Heart left ventricle (tissue), 16 donors: ENCODE data around the gene CRTC2. TPM values are rescaled to one million over a fixed set of nuclear protein-coding genes. Genes with fewer than 3 reads are reported as not detected.
A peak's percentile ranks its signal among the peaks of the same experiment; 100 is the strongest.

Experiments used
- ATAC-seq, 4 donors: fragments of 200-7000 bp; cut with Tn5 transposase; one replicate each; pipeline ENCODE4 v1.9.1; 2020 to 2022; ENCODE audit warnings: moderate library complexity in 4 of 4, mild to moderate bottlenecking in 3 of 4, moderate number of reproducible peaks in 1 of 4
- DNase-seq, 5 donors: peaks; one replicate each; pipeline ENCODE4 v3.0.0-alpha.2; 2020
- H3K27ac ChIP-seq, 12 donors: fragments of 200-600 bp; sonication (generic) in 4 of 12; one replicate each; pipeline versions ENCODE4 v1.5.0 to v1.8.0; 2016 to 2022; ENCODE audit warnings: mild to moderate bottlenecking in 2 of 12
- H3K27me3 ChIP-seq, 9 donors: fragments of 200-600 bp; sonication (generic) in 2 of 9; one replicate each; pipeline versions ENCODE4 v1.5.1 to v1.8.0; 2016 to 2022; ENCODE audit warnings: mild to moderate bottlenecking in 3 of 9
- H3K36me3 ChIP-seq, 9 donors: fragments of 200-600 bp; sonication (generic) in 2 of 9; one replicate each; pipeline versions ENCODE4 v1.5.0 to v1.8.0; 2018 to 2022; ENCODE audit warnings: mild to moderate bottlenecking in 2 of 9
- H3K4me1 ChIP-seq, 12 donors: fragments of 200-600 bp; sonication (generic) in 4 of 12; one replicate each; pipeline versions ENCODE4 v1.5.0 to v1.8.0; 2016 to 2022; ENCODE audit warnings: mild to moderate bottlenecking in 3 of 12
- H3K4me3 ChIP-seq, 12 donors: fragments of 200-600 bp; sonication (generic) in 4 of 12; one replicate each; pipeline versions ENCODE4 v1.5.0 to v1.8.0; 2017 to 2022; ENCODE audit warnings: mild to moderate bottlenecking in 9 of 12, moderate library complexity in 4 of 12
- H3K9me3 ChIP-seq, 12 donors: fragments of 200-600 bp; sonication (generic) in 4 of 12; one replicate each; pipeline versions ENCODE4 v1.5.0 to v1.8.0; 2016 to 2022; ENCODE audit warnings: mild to moderate bottlenecking in 1 of 12
- POLR2A ChIP-seq, 2 donors: fragments of 450-650 bp; IDR thresholded peaks; one replicate each; pipeline ENCODE4 v1.6.1; 2017; ENCODE audit warnings: antibody characterized with exemption in 2 of 2, mild to moderate bottlenecking in 2 of 2, moderate library complexity in 2 of 2
- WGBS, 4 donors: extraction: QIAGEN DNeasy Blood & Tissue Kit in 2 of 4; methylation state at CpG; one replicate each; pipeline versions ENCODE4 v1.1.5 to v1.1.7; 2013 to 2018; 5-methylcytosine and 5-hydroxymethylcytosine counted together
- intact Hi-C, 10 donors: fragments of 100-400 bp; cut with DNase I; formaldehyde crosslinking; loops; one replicate each; pipeline versions ENCODE4 v1.11.1 to v1.14.2; 2022
- polyA plus RNA-seq, 2 donors: library from polyadenylated mRNA; stranded (reverse); fragments of 200-250 nt; gene quantifications; one replicate each; pipeline ENCODE4 v1.2.3, GENCODE V29; 2013
- total RNA-seq, 9 donors: library from RNA; depleted of rRNA in 2 of 9; stranded (reverse); fragments of >200 nt in 2 of 9; fragmentation: NEBNext Ultra II Directional in 3 of 9; extraction: Animal tissue kit (Norgen Biotek cat#: 25700) in 3 of 9; gene quantifications; one replicate each; pipeline versions ENCODE4 v1.1.0 to v1.2.4, GENCODE V29; 2016 to 2023
- TF ChIP-seq, protein P1 (sequence below), 12 donors: fragments of 200-600 bp; sonication (generic) in 4 of 12; IDR thresholded peaks; one replicate each; pipeline versions ENCODE4 v1.5.0 to v1.8.0; 2018 to 2022; ENCODE audit warnings: antibody characterized with exemption in 12 of 12, mild to moderate bottlenecking in 5 of 12
- donor health status: ischemic (EF 13 %, LVEDD 7.1; RV severe dilation, severe dysfunction).
- donor health status: healthy with polysubstance abuse.
- donor health status: DM: no; HTN: yes; CAD: no.
- donor health status: DM: no; HTN: no; CAD: no.
- donor health status: ischemic (EF 25% LVEDD 6.9; RV normal size, moderate dysfunction).
- donor health status: ischemic (EF 25% LVEDD 5.7; RV mildly dilated, moderate dysfunction).
- donor health status: healthy.
- donor health status: DM: yes; HTN: yes; CAD: no.
- donor health status: ischemic (EF 35%, LVEDD 5.7; RV mildly dilated, moderate dysfunction).
- donor health status: nonischemic (EF 11% LVEDD 7.7; RV severe dilation, severe dysfunction).
- donor health status: DM: yes; HTN: yes; CAD: no.
- donor health status: PGD.
- donor health status: ischemic (EF 29% LVEDD 5.4; RV normal size, mild dysfunction).
- donor health status: nonischemic (EF 23%, LVEDD 6.1; RV moderate dilation, normal function).

The CRTC2 gene
- total and polyA plus RNA-seq, 11 donors = 11.0 to 27.8 (median 21.2) TPM

DNA sequence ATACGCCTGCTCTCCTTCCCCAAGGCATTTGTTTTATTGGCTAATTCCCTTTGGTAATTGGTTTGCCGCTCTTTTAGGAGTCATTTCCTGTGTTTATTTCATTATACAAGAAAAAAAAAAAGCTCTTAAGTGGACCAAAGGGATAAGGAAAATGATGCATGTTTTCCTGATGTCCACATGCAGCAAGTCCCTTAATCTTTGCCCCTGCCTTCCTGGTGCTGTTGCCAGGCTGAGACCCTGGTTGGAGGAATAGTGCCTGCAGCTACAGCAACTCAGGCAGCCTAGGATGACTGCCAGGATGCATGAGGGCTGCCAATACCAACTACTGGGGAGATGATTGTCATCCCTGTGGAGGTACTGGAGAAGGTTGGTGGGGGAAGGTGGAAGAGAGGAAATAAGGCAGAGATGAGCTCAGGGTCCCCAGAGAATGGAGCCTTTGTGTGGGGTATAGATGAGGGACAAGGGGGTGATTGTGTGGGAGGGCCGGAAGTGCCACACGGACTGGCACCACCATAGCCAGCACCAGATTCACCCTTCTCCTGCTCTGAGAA is 29.5 kb downstream of the CRTC2 start:
- peaks cover 0 to 48% (median 42%) of the 10 kb centered on the region in 9 donors for H3K36me3 ChIP-seq
- intact Hi-C loops = loop anchor here in 2 of 10 donors (10.0 kb wide), 2 partner anchors 104 to 254 kb away; partner anchors contain the start of genes ILF2 (in 1 of the 2) and NPR1 (in 1 of the 2)

DNA sequence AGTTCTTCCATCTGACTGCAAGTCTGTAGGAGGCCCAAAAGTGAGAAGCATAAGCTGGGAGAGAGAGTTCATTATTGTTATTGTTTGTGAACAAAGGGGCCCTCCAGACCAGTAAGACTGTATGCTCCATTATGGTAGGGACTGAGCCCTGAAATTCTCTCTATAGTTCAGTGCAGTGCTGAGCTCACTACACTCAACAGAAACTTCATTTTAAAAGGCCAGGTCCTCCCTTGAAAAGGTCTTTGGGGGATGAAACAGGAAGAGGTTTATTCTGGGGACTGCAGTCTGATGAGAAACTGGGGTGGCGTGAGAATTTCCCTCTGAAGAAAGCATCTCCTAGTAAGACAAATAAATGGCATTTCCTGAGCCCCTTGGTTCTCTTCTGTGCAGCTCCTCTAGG is 30.2 kb downstream of the CRTC2 start:
- H3K36me3 ChIP-seq = peaks cover 0 to 41% (median 36%) of the 10 kb centered on the region in 9 donors
- H3K4me1 ChIP-seq = peaks cover 0 to 19% (median 7%) of the 10 kb centered on the region in 12 donors
- H3K9me3 ChIP-seq = no peaks in the 10 kb centered on the region
- TF ChIP-seq POLR2A (IDR thresholded peaks at IDR 0.05) = no peak
- TF ChIP-seq, protein P1, sequence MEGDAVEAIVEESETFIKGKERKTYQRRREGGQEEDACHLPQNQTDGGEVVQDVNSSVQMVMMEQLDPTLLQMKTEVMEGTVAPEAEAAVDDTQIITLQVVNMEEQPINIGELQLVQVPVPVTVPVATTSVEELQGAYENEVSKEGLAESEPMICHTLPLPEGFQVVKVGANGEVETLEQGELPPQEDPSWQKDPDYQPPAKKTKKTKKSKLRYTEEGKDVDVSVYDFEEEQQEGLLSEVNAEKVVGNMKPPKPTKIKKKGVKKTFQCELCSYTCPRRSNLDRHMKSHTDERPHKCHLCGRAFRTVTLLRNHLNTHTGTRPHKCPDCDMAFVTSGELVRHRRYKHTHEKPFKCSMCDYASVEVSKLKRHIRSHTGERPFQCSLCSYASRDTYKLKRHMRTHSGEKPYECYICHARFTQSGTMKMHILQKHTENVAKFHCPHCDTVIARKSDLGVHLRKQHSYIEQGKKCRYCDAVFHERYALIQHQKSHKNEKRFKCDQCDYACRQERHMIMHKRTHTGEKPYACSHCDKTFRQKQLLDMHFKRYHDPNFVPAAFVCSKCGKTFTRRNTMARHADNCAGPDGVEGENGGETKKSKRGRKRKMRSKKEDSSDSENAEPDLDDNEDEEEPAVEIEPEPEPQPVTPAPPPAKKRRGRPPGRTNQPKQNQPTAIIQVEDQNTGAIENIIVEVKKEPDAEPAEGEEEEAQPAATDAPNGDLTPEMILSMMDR (IDR thresholded peaks at IDR 0.05) = no peak
- peak overlapping the region in 4 of 12 donors; percentile 21 to 42 (median 34) for H3K27ac ChIP-seq
- intact Hi-C loops = loop anchor here in 2 of 10 donors (10.0 kb wide), 2 partner anchors 103 to 253 kb away; partner anchors contain the start of genes ILF2 (in 1 of the 2) and NPR1 (in 1 of the 2)
- no peak overlapping the region for H3K4me3 ChIP-seq
- ATAC-seq = no peak
- WGBS, 4 donors = 56 to 83% (median 65%) methylated on average over 1 of the region's 1 CpG
- no peak for DNase-seq
- H3K27me3 ChIP-seq = no peaks in the 10 kb centered on the region

More for the DNA sequence above, 29.5 kb downstream of the CRTC2 start:
- DNase-seq (no peak), ATAC-seq (peak in 2 of 4 donors; percentile 7 to 10)
- Histone ChIP-seq H3K4me3 (no peak overlapping the region), H3K4me1 (peaks cover 0 to 14% (median 4%) of the 10 kb centered on the region in 12 donors), H3K27ac (peak overlapping the region in 4 of 12 donors; percentile 21 to 42 (median 34)), H3K9me3 (no peaks in the 10 kb centered on the region), H3K27me3 (no peaks in the 10 kb centered on the region)
- 50 to 69% (median 59%) methylated on average over 4 of the region's 4 CpGs for WGBS, 4 donors
- TF ChIP-seq, protein P1 (IDR thresholded peaks at IDR 0.05) = no peak
- TF ChIP-seq POLR2A (IDR thresholded peaks at IDR 0.05) = no peak

DNA sequence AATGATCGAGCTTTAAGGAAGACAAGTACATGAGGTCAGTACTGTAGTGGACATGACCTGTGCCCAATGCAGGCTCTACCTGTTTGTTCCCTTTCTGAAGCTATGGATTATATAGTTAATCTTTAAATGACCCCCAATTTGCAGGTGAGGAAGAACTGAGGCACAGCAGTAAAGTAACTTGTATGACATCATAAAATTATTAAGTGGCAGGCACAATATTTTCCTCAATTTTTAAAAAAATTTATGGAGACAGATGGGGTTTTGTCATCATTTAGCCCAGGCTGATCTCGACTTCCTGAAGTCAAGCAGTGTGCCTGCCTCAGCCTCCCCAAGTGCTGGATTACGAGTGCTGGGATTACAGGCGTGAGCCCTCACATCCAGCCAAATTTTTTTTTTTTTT is 32.0 kb downstream of the CRTC2 start:
- H3K9me3 ChIP-seq = no peaks in the 10 kb centered on the region
- no peak overlapping the region for H3K27ac ChIP-seq
- no peak for DNase-seq
- TF ChIP-seq POLR2A (IDR thresholded peaks at IDR 0.05) = no peak
- TF ChIP-seq, protein P1 (IDR thresholded peaks at IDR 0.05) = no peak
- H3K36me3 ChIP-seq = peaks cover 0 to 23% (median 18%) of the 10 kb centered on the region in 9 donors
- WGBS, 4 donors = 85 to 87% (median 85%) methylated on average over 4 of the region's 4 CpGs
- ATAC-seq = no peak
- no peak overlapping the region for H3K4me3 ChIP-seq
- intact Hi-C loops = loop anchor here in 3 of 10 donors (2.0 to 10.0 kb wide), 3 partner anchors 16 to 252 kb away; partner anchors contain the start of genes ILF2 (in 1 of the 3) and NPR1 (in 1 of the 3)
- H3K4me1 ChIP-seq = peaks cover 0 to 25% (median 12%) of the 10 kb centered on the region in 12 donors
- H3K27me3 ChIP-seq = no peaks in the 10 kb centered on the region
